ENCODE results near the gene MIS18A. TPM values are rescaled to one million over a fixed set of nuclear protein-coding genes. Genes with fewer than 3 reads are reported as not detected.
A peak's percentile ranks its signal among the peaks of the same experiment; 100 is the strongest.

MIS18A gene
- total RNA-seq (10 to 100 TPM; 27.8 to 32.6 TPM), polyA plus RNA-seq (ENCODE audit: insufficient read depth, low read depth, low replicate concordance) (34.4 TPM)
- long read RNA-seq, donor 1, transcript MIS18A-201 (5 exons, 1,575 nt), result major isoform, 46 of 54 reads
- long read RNA-seq, donor 1, partial matches to known transcripts, result 8 of 54 reads
- long read RNA-seq, donor 1, other reads (novel, unspliced or antisense), result 0 of 54 reads
- long read RNA-seq, donor 2, transcript MIS18A-201 (5 exons, 1,575 nt), result major isoform, 28 of 39 reads
- long read RNA-seq, donor 2, partial matches to known transcripts, result 11 of 39 reads
- long read RNA-seq, donor 2, other reads (novel, unspliced or antisense), result 0 of 39 reads

GRCh38 chr21:32278518-32279376 lies at the start of gene MIS18A:
TSS of gene MIS18A (minus strand) at chr21:32279049. CDS start at chr21:32279014, 35 bp downstream.
- no peaks in the 10 kb centered on the region for H3K27me3 ChIP-seq
- intact Hi-C loops (cut with DNase I; ENCODE audit: low total_unique reads), result no loop called here
- no peaks in the 10 kb centered on the region for H3K36me3 ChIP-seq (ENCODE audit: low read depth, missing control alignments)
- H3K9me3 ChIP-seq, result no peaks in the 10 kb centered on the region
- 0 to 1% methylated on average over 7 to 69 of the region's 69 CpGs for WGBS, 2 donors
- peak; percentile 92 for DNase-seq
- peaks cover 11% of the 10 kb centered on the region for H3K4me1 ChIP-seq
- peak within 1 kb of the TSS; percentile 70 to 74 for H3K4me3 ChIP-seq
- peak in 1 of 3 experiments; percentile 41 for TF ChIP-seq CTCF (IDR thresholded peaks at IDR 0.05)
- no peak for TF ChIP-seq POLR2A (IDR thresholded peaks at IDR 0.05)
- peak within 1 kb of the TSS; percentile 16 to 63 for H3K27ac ChIP-seq

GRCh38 chr21:32328595-32328994 lies 49.7 kb upstream of the MIS18A start:
- WGBS, 2 donors, result 38 to 43% methylated on average over 3 of the region's 3 CpGs
- Histone ChIP-seq H3K4me1 (peaks cover 7% of the 10 kb centered on the region), H3K9me3 (no peaks in the 10 kb centered on the region), H3K4me3 (no peak overlapping the region), H3K36me3 (ENCODE audit: low read depth, missing control alignments) (no peaks in the 10 kb centered on the region), H3K27ac (peak overlapping the region in 1 of 2 donors; percentile 57), H3K27me3 (no peaks in the 10 kb centered on the region)
- TF ChIP-seq CTCF (IDR thresholded peaks at IDR 0.05), result no peak
- no peak for TF ChIP-seq POLR2A (IDR thresholded peaks at IDR 0.05)
- intact Hi-C loops (cut with DNase I; ENCODE audit: low total_unique reads), result no loop called here
- DNase-seq, result no peak

GRCh38 chr21:32325706-32326105 lies 46.9 kb upstream of the MIS18A start:
- H3K4me3 ChIP-seq, result no peak overlapping the region
- H3K27ac ChIP-seq, result no peak overlapping the region
- no peaks in the 10 kb centered on the region for H3K36me3 ChIP-seq (ENCODE audit: low read depth, missing control alignments)
- intact Hi-C loops (cut with DNase I; ENCODE audit: low total_unique reads), result no loop called here
- peaks cover 7% of the 10 kb centered on the region for H3K4me1 ChIP-seq
- no peaks in the 10 kb centered on the region for H3K27me3 ChIP-seq
- no peak for DNase-seq
- no peaks in the 10 kb centered on the region for H3K9me3 ChIP-seq
- WGBS, 2 donors, result 95 to 99% methylated on average over 8 of the region's 8 CpGs
- no peak for TF ChIP-seq CTCF (IDR thresholded peaks at IDR 0.05)
- no peak for TF ChIP-seq POLR2A (IDR thresholded peaks at IDR 0.05)

GRCh38 chr21:32322676-32323075 lies 43.8 kb upstream of the MIS18A start:
- Histone ChIP-seq H3K4me1 (no peaks in the 10 kb centered on the region), H3K9me3 (no peaks in the 10 kb centered on the region), H3K27ac (no peak overlapping the region), H3K27me3 (no peaks in the 10 kb centered on the region), H3K4me3 (no peak overlapping the region), H3K36me3 (ENCODE audit: low read depth, missing control alignments) (no peaks in the 10 kb centered on the region)
- TF ChIP-seq CTCF (IDR thresholded peaks at IDR 0.05) (no peak), POLR2A (IDR thresholded peaks at IDR 0.05) (no peak)
- intact Hi-C loops (cut with DNase I; ENCODE audit: low total_unique reads), result no loop called here
- DNase-seq, result no peak
- WGBS, 2 donors, result 88 to 89% methylated on average over 8 to 10 of the region's 10 CpGs

Data from testis (tissue), 5 donors.